GM21619 (cell line): Measurements from ENCODE around the gene RNF213.

Experiments used
- ATAC-seq: cut with Tn5 transposase; IDR thresholded peaks from one replicate; pipeline ENCODE4 v1.9.1; 2021; ENCODE audit not compliant: unreplicated experiment

Gene RNF213

DNA sequence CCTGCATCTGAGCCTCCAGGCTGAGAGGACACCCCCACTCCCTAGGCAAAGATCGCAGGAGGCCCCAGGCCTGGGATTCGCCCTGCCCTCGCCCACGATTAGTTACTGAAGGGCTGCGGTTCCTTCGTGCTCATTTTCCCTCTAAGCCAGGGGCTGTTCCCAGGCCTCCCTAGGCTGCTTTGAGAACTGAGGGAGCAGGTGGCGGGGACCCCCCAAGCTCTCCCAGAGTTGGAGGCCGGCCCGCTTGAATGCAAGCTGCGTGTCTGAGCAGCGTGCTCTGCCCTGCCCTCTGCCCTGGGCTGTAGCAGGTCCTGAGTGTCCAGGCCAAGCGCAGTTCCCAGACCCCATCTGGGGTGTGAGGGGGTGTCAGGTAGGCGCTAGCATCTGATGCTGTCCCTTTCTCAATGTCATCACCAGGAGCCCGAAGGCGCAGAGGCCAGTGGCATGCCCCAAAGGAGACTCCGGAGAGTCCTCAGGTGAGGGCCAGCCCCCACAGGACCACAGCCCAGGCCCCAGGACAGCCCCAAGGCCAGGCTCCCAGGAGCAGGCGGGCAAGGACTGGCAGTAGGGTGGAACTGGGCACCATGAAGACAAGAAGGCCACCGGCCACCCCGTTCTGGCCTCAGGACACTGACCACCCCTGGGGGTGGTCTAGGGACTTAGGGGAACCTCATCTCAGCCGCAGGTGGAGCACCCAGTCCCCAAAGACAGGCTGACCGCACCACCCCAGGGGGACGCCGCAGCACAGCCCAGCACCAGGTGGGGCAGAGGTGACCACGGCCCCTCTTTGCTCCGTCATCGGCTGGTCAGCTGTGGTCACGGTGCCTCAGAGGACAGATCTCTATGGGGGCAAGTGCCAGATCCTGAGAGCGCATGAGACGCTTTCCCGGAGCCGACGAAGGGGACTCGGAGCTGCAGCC is 169.0 kb downstream of the RNF213 start:
- ATAC-seq, result no peak

DNA sequence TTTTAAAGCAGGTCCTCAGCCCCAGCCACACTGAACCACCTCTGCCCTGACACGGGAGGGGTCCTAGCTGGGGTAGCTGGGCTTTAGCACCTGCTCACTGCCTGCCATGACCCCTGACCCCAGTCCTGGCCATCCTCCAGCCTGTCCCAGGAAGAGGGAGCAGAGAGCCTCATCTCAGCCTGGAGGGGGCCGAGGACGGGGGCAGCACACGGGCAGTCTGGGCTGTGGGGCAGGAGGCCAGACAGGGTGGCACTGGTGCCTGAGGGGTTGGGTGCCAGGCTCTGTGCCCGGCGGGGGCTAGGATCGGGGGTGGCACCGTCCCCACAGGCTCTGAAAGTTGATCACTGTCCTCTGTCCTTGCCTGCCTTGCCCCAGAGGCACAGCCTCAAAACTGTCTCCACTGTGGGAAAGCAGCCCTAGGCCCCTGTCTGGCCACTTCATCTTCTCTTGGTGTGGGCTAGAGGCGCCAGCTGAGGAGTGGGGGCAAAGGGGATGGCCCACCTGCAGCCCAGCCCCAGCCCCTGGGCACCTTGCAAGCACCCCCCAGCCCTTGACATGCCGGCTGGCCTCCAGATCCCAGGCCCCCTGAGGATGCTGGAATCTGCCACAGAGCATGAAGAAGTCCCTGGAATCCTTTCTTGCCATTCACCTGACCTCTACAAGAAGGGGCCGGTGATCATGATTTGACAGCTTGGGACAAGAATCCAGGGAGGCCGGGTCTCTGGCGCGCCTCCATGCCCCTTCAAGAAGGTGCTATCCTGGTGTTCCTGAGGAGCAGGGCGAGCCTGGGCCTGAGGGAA is 170.0 kb downstream of the RNF213 start:
- ATAC-seq, result no peak

- no peak for ATAC-seq
Observed at GRCh38 chr17:80431246-80432195, 170.9 kb downstream of the RNF213 start.

GRCh38 chr17:80432350-80432955 is 171.8 kb downstream of the RNF213 start:
- ATAC-seq, result no peak

DNA sequence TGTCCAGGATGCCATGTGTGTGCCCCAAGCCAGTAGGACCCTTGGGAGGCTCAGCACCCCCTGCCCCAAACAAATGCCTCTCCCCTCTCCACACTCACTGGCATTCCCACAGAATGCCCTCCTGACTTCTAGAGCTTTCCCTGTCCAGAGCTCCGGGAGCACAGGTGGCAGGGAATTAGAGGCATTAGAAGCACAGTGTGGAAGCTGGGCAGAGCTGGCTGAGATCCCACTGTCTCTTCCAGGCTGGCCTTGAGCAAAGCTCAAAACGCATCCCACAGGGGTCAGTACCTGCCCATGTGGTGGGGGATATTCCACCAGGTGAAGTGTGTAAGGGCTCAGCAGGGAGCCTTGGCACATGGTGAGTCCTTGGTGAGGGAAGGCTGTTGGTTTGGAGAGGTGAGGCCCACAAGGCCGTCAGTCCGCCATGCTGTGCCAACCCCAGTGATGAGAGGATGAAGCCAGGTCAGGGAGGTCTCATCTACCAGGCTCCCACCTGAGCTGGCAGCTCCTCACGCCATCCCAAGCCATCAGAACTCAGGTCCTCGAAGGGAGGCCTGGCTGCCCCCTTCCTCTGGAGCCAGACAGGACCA is 172.4 kb downstream of the RNF213 start:
- no peak for ATAC-seq

- no peak for ATAC-seq
Observed at GRCh38 chr17:80433916-80434666, 173.4 kb downstream of the RNF213 start.

DNA sequence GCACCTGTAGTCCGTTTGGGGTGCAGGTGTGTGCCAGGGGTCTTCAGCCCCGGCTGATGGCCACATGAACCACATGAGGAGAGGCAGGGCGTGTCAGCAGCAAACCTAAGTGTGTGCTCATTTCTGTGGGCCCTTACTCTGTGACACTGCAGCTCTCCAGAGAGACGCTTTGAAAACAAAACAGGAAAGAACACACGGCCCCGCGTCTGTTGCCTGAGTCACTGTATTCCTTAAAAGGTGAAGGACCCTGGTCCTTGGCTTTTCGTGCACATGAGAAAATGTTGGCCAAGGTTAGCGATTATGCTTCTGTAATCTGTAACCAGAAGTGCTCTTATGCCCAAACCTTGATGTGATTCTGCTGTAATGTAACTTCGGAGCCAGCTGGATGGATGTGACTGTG is 176.9 kb downstream of the RNF213 start:
- no peak for ATAC-seq

- no peak for ATAC-seq
Observed at GRCh38 chr17:80438806-80439205, 178.2 kb downstream of the RNF213 start.

DNA sequence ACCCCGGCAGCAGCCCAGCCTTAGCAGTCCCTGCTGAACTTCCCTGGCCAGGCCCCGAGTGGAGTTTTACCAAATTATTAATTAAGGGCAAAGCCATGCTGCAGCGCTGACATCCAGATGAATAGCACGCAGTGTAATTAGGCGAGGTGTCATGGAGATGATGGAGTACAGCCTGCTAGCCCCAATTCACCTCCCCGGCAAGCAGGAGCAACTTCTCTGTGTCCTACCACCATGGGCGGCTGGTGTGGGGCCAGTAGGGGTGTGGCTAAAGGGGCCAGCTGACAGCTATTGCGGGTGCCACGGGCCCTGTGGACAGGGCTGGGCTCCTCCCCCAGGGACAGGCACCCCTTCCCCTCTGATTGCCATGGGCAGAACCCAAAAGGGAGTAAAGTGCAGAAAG is 178.8 kb downstream of the RNF213 start:
- no peak for ATAC-seq

- ATAC-seq, result no peak
Observed at GRCh38 chr17:80441133-80441578, 180.5 kb downstream of the RNF213 start.

DNA sequence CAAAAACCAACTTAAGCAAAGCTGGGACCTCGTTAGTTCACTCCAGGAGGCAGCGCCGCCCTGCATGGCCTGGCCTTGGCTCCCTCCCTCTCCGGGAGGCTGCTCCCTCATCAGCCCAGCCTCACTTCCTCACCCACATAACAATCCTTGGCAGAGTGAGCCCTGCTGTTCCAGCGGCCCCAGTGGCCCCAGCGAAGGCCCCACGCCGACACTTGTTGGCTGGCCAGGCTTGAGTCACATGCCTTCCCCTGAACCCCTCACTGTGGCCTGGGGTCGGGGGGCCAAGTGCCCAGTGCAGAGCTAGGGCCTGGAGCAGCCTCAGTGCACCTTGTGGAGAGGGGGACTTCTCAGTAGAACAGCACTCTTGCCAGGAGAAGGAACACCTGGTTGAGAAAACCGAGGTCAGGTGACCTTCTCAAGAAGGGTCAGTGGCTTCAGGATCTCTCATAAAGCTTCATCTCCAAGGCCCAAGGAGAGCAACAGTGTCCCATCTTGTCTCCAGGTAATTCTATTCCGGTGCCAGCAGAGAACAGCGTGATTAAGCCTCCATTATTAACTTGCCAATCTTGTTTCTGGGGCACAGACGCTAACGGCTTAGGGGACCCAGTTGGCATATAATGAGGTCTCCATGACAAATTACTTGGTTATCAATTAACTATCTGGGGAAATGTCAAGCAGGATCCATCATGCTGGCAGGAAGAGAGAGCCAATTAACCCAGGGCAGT is 181.1 kb downstream of the RNF213 start:
- ATAC-seq, result no peak

DNA sequence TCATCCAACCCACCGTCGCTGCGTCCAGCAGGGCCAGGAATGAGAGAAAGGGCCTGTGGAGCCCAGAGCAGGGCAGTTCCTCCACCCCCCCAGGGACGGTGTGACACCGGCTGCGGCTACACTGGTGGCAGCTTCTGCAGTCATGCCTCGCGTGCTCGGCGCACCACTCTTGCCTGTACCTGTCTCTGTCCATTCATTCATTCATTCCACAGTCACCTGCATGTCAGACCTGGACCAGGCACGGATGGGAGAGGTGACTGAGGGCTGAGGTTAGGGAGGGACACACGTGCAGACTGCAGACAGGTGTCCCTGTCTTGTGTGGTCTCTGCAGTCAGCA is 181.6 kb downstream of the RNF213 start:
- no peak for ATAC-seq

DNA sequence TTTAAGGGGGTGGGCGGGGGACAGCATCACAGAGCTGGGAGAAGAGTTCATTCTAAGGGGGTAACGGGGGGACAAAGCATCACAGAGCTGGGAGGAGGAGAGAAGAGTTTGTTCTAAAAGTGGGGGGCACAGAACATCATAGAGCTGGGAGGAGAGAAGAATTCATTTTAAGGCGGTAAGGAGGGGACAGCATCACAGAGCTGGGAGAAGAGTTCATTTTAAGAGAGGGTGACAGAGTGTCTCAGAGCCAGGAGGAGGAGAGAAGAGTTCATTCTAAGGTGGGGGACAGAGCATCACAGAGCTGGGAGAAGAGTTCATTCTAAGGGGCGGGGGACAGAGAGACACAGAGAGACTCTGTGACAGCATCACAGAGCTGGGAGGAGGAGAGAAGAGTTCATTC is 182.1 kb downstream of the RNF213 start:
- ATAC-seq, result no peak

GRCh38 chr17:80443498-80443897 is 182.8 kb downstream of the RNF213 start:
- no peak for ATAC-seq

DNA sequence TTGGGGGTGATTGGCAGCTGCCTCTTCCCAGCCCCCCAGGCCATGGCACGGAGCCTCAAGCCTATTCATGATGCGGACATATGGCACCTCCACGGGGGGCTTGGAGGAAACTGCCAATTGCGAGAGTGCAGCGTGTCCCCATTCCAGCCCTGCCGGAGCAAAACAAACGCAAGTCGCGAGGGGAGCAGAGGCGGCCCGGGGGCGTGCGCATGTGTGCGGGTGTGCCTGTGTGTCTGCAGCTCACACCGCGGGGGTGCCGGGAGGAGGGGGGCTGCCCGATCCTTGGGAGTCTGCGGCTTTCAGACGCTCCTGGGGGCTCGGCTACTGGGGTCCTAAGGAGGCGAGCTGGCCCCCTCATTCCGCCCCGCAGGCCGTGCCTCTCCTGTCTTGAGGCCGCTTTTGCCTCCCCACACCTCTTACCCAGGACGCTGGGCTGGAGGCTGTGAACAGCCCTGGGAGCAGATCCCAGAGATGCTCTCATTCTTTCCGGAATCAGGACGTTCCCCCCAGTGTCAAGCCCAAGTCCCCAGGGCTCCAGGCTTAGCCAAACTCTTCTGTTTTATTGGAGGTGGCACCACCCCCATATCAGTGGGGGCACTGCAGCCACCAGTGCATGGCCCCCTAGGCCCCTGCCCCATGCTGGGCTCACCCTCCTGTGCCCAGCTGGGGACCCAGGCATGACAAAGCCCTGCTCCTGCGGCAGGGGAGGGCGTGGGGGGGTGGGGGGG is 183.4 kb downstream of the RNF213 start:
- no peak for ATAC-seq

GRCh38 chr17:80444644-80444979 is 184.0 kb downstream of the RNF213 start:
- ATAC-seq, result no peak

DNA sequence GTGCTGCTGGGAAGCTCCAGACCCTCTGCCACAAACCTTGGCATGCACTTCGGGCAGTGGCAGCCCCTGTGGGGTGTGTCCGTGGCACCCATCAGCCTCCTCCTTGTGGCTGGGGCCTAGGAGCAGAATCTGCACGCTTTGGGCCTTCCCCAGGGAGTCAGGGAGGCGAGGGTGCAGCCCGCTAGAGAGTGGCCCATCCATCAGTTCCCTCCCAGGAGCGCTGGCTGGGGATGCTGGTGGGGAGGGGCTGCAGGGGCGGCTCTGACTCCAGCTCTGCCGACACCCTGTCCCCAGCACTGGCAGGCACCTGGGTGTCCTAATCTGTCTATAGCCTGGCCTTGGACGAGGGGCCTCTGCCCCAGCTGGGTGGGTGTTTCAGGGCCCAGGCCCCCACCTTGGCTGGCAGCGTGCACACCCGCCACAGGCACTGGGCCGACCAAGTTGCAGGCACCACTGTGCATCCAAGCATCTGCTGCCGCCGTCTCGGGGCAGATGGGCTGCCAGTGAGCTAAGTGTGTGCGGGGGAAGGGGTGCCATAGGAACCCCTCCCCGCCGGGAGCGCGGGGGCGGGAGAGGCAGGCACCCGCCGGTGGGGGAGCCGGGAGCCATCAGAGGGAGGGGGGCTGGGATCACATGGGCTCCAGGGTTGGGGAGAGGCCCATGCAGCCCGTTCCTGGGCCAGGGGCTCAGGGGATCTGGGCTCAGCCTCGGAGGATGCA is 184.5 kb downstream of the RNF213 start:
- no peak for ATAC-seq

DNA sequence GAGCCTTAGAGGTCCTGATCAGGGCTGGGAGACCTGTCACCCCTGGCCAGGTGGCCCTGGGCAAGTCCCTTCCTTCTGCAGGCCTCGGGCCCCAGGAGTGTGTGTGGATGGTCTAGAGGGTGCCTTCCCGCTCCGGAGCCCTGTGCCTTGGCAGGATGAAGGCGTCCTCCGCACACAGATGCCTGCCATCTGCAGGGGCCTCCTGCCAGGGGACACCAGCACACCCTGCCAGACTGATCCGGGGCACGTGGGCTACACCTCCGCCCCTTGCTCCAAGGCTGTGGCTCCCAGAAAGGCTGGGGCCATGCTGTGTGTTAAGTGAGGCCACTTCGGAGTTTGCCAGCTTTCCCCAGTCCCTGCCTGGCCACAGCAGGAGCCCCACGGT is 185.1 kb downstream of the RNF213 start:
- ATAC-seq, result no peak
